ENCODE results near the gene PRDM7. TPM values are rescaled to one million over a fixed set of nuclear protein-coding genes. Genes with fewer than 3 reads are reported as not detected.

PRDM7 gene
- total and polyA plus RNA-seq, 2 of the 8 experiments (the other 6 are each of a cell fraction or from before 2014, with no cell fraction given) = 0.02 TPM; not detected in 1

DNA sequence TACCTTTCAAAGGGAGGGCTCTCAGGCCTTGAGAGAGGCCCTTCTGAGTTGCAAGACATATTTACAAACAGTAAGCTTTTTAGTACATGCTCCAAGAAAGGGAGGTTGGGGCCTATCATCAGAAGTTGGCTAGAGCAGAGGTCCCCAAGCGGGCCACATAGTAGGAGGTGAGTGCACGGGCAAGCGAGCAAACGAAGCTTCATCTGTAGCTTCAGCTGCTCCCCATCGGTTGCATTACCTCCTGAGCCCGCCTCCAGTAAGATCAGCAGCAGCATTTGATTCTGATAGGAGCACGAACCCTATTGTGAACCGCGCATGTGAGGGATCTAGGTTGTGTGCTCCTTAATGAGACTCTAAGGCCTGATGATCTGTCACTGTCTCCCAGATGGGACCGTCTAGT lies 26.2 kb downstream of the PRDM7 start (continued):
- TF ChIP-seq, protein P1, sequence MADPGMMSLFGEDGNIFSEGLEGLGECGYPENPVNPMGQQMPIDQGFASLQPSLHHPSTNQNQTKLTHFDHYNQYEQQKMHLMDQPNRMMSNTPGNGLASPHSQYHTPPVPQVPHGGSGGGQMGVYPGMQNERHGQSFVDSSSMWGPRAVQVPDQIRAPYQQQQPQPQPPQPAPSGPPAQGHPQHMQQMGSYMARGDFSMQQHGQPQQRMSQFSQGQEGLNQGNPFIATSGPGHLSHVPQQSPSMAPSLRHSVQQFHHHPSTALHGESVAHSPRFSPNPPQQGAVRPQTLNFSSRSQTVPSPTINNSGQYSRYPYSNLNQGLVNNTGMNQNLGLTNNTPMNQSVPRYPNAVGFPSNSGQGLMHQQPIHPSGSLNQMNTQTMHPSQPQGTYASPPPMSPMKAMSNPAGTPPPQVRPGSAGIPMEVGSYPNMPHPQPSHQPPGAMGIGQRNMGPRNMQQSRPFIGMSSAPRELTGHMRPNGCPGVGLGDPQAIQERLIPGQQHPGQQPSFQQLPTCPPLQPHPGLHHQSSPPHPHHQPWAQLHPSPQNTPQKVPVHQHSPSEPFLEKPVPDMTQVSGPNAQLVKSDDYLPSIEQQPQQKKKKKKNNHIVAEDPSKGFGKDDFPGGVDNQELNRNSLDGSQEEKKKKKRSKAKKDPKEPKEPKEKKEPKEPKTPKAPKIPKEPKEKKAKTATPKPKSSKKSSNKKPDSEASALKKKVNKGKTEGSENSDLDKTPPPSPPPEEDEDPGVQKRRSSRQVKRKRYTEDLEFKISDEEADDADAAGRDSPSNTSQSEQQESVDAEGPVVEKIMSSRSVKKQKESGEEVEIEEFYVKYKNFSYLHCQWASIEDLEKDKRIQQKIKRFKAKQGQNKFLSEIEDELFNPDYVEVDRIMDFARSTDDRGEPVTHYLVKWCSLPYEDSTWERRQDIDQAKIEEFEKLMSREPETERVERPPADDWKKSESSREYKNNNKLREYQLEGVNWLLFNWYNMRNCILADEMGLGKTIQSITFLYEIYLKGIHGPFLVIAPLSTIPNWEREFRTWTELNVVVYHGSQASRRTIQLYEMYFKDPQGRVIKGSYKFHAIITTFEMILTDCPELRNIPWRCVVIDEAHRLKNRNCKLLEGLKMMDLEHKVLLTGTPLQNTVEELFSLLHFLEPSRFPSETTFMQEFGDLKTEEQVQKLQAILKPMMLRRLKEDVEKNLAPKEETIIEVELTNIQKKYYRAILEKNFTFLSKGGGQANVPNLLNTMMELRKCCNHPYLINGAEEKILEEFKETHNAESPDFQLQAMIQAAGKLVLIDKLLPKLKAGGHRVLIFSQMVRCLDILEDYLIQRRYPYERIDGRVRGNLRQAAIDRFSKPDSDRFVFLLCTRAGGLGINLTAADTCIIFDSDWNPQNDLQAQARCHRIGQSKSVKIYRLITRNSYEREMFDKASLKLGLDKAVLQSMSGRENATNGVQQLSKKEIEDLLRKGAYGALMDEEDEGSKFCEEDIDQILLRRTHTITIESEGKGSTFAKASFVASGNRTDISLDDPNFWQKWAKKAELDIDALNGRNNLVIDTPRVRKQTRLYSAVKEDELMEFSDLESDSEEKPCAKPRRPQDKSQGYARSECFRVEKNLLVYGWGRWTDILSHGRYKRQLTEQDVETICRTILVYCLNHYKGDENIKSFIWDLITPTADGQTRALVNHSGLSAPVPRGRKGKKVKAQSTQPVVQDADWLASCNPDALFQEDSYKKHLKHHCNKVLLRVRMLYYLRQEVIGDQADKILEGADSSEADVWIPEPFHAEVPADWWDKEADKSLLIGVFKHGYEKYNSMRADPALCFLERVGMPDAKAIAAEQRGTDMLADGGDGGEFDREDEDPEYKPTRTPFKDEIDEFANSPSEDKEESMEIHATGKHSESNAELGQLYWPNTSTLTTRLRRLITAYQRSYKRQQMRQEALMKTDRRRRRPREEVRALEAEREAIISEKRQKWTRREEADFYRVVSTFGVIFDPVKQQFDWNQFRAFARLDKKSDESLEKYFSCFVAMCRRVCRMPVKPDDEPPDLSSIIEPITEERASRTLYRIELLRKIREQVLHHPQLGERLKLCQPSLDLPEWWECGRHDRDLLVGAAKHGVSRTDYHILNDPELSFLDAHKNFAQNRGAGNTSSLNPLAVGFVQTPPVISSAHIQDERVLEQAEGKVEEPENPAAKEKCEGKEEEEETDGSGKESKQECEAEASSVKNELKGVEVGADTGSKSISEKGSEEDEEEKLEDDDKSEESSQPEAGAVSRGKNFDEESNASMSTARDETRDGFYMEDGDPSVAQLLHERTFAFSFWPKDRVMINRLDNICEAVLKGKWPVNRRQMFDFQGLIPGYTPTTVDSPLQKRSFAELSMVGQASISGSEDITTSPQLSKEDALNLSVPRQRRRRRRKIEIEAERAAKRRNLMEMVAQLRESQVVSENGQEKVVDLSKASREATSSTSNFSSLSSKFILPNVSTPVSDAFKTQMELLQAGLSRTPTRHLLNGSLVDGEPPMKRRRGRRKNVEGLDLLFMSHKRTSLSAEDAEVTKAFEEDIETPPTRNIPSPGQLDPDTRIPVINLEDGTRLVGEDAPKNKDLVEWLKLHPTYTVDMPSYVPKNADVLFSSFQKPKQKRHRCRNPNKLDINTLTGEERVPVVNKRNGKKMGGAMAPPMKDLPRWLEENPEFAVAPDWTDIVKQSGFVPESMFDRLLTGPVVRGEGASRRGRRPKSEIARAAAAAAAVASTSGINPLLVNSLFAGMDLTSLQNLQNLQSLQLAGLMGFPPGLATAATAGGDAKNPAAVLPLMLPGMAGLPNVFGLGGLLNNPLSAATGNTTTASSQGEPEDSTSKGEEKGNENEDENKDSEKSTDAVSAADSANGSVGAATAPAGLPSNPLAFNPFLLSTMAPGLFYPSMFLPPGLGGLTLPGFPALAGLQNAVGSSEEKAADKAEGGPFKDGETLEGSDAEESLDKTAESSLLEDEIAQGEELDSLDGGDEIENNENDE (IDR thresholded peaks at IDR 0.05; ENCODE audit: insufficient replicate concordance, low read length) = no peak
- no peak for TF ChIP-seq SAP30 (IDR thresholded peaks at IDR 0.05; ENCODE audit: insufficient read depth, insufficient replicate concordance, low read length)
- no peak for TF ChIP-seq KDM1A (IDR thresholded peaks at IDR 0.05; ENCODE audit: borderline replicate concordance, low read length)
- TF ChIP-seq JUN (IDR thresholded peaks at IDR 0.05; ENCODE audit: low read depth, low read length) = no peak
- TF ChIP-seq, protein P2, sequence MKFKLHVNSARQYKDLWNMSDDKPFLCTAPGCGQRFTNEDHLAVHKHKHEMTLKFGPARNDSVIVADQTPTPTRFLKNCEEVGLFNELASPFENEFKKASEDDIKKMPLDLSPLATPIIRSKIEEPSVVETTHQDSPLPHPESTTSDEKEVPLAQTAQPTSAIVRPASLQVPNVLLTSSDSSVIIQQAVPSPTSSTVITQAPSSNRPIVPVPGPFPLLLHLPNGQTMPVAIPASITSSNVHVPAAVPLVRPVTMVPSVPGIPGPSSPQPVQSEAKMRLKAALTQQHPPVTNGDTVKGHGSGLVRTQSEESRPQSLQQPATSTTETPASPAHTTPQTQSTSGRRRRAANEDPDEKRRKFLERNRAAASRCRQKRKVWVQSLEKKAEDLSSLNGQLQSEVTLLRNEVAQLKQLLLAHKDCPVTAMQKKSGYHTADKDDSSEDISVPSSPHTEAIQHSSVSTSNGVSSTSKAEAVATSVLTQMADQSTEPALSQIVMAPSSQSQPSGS (IDR thresholded peaks at IDR 0.05; ENCODE audit: low read length) = no peak

Measured in H1 (cell line).